GM06990 (cell line): ENCODE measurements around the gene STOM.

Experiments
- DNase-seq: peaks from one replicate; pipeline ENCODE4 v3.0.0-alpha.2; 2011; ENCODE audit not compliant: insufficient read length; ENCODE audit errors: extremely low read depth
- H3K27me3 ChIP-seq: replicated peaks from 2 replicates; pipeline ENCODE4 v1.6.0; 2011; ENCODE audit warnings: low read length; ENCODE audit not compliant: control insufficient read depth, insufficient read depth
- H3K36me3 ChIP-seq: 2 replicates; pipeline ENCODE4 v1.5.1; 2011; ENCODE audit warnings: low read length; ENCODE audit not compliant: control insufficient read depth, insufficient read depth
- H3K4me3 ChIP-seq: replicated peaks from 2 replicates; pipeline ENCODE4 v1.5.1; 2011; ENCODE audit warnings: low read depth, mild to moderate bottlenecking, control low read depth, low read length
- TF ChIP-seq, protein P1 (sequence below): IDR thresholded peaks from 2 replicates; pipeline ENCODE4 v1.5.1; 2011; ENCODE audit warnings: low read length, control low read depth, mild to moderate bottlenecking, inconsistent platforms; ENCODE audit not compliant: insufficient read depth, poor library complexity, severe bottlenecking

Gene STOM

GRCh38 chr9:121369595-121370265 lies at the start of gene STOM:
Gene STOM, minus strand, starts transcription at chr9:121370250. Its CDS starts 63 bp downstream, at chr9:121370187.
- peak within 1 kb of the TSS; percentile 90 for H3K4me3 ChIP-seq
- no peak for DNase-seq
- TF ChIP-seq, protein P1, sequence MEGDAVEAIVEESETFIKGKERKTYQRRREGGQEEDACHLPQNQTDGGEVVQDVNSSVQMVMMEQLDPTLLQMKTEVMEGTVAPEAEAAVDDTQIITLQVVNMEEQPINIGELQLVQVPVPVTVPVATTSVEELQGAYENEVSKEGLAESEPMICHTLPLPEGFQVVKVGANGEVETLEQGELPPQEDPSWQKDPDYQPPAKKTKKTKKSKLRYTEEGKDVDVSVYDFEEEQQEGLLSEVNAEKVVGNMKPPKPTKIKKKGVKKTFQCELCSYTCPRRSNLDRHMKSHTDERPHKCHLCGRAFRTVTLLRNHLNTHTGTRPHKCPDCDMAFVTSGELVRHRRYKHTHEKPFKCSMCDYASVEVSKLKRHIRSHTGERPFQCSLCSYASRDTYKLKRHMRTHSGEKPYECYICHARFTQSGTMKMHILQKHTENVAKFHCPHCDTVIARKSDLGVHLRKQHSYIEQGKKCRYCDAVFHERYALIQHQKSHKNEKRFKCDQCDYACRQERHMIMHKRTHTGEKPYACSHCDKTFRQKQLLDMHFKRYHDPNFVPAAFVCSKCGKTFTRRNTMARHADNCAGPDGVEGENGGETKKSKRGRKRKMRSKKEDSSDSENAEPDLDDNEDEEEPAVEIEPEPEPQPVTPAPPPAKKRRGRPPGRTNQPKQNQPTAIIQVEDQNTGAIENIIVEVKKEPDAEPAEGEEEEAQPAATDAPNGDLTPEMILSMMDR = no peak
- H3K27me3 ChIP-seq = no peaks in the 10 kb centered on the region
- no peaks in the 10 kb centered on the region for H3K36me3 ChIP-seq

DNA sequence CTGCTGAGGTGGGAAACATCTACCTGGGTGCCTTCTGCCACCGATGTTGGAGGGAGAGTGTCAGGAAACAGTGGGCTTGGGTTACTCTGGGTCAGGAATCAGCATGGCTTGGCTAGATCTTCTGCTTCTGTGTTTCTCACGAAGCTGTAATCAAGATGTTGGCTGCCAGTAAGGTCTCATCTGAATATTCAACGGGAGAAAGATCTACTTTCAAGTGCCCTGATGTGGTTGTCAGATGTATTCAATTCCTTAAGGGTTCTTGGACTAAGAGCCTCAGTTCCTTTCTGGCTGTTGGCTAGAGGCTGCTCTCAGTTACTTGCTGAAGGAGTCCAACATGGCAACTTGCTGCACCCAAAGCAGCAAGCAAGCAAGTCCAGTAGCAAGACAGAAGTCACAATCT lies 41.9 kb upstream of the STOM start:
- H3K27me3 ChIP-seq = no peaks in the 10 kb centered on the region
- no peaks in the 10 kb centered on the region for H3K36me3 ChIP-seq
- no peak overlapping the region for H3K4me3 ChIP-seq
- TF ChIP-seq, protein P1 = no peak
- no peak for DNase-seq

- DNase-seq = no peak
- Histone ChIP-seq H3K4me3 (no peak overlapping the region), H3K27me3 (no peaks in the 10 kb centered on the region), H3K36me3 (no peaks in the 10 kb centered on the region)
- TF ChIP-seq, protein P1 = no peak
Measured at GRCh38 chr9:121405899-121406298, 35.8 kb upstream of the STOM start.

GRCh38 chr9:121404906-121405305 lies 34.9 kb upstream of the STOM start:
- Histone ChIP-seq H3K36me3 (no peaks in the 10 kb centered on the region), H3K4me3 (no peak overlapping the region)
- no peak for DNase-seq

GRCh38 chr9:121399883-121400607 lies 30.0 kb upstream of the STOM start:
- DNase-seq = peak; percentile 24
- H3K27me3 ChIP-seq = no peaks in the 10 kb centered on the region
- no peak overlapping the region for H3K4me3 ChIP-seq
- no peaks in the 10 kb centered on the region for H3K36me3 ChIP-seq
- TF ChIP-seq, protein P1 = peak; percentile 45

More at GRCh38 chr9:121404906-121405305, 34.9 kb upstream of the STOM start:
- TF ChIP-seq, protein P1 = no peak
- H3K27me3 ChIP-seq = no peaks in the 10 kb centered on the region
